HUES48 (cell line): ENCODE measurements around the gene FSTL4.

Experiments used
- H3K27ac ChIP-seq: one replicate; pipeline ENCODE4 v1.7.0; 2013; ENCODE audit warnings: low read depth, low read length, inconsistent platforms
- H3K27me3 ChIP-seq: 2 replicates; pipeline ENCODE4 v1.6.1; 2013; ENCODE audit warnings: mild to moderate bottlenecking, low read length; ENCODE audit not compliant: control insufficient read depth, insufficient read depth
- H3K36me3 ChIP-seq: 2 replicates; pipeline ENCODE4 v1.6.1; 2013; ENCODE audit warnings: low read length; ENCODE audit not compliant: control insufficient read depth, insufficient read depth
- H3K4me1 ChIP-seq: 2 replicates; pipeline ENCODE4 v1.6.1; 2013; ENCODE audit warnings: mild to moderate bottlenecking, low read length; ENCODE audit not compliant: control insufficient read depth, insufficient read depth
- H3K4me3 ChIP-seq: 2 replicates; pipeline ENCODE4 v1.5.1; 2013; ENCODE audit warnings: mild to moderate bottlenecking, low read depth, low read length
- H3K9ac ChIP-seq: 2 replicates; pipeline ENCODE4 v1.6.1; 2013; ENCODE audit warnings: mild to moderate bottlenecking, low read depth, low read length, moderate library complexity
- H3K9me3 ChIP-seq: 2 replicates; pipeline ENCODE4 v1.6.1; 2013; ENCODE audit warnings: low read length; ENCODE audit not compliant: control insufficient read depth, insufficient read depth

The FSTL4 gene

DNA sequence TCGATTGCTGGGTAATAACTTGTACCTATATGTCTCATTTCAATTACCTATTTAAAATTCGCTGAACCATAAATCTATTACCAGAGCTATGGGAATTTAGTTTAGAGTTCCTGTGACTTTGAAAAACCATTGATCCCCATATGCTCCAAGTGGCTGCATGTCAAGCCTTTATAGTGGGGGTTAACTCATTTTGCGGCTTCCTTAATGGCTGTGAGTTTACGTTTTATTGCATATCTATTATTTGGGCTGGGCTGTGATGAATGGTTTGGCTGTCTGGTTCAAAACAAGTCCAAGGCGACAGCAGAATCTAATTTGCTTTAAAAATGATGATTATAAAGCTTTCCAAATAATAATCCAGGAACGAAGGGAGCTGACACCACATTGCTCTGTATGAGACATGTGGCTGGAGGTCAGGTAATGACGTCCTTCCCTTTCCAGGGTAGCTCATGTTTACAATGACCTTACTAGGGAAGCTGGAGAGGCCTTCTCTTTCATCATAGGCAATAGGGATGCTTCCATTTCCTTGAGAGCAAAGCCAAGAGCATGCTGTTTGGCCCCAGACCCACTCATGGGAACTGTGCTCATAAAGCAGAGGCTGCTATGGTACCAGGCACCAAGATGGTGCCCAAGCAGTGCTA, 302.2 kb downstream of the FSTL4 start:
- no peak overlapping the region for H3K4me3 ChIP-seq
- H3K9ac ChIP-seq, result no peak overlapping the region
- no peaks in the 10 kb centered on the region for H3K27me3 ChIP-seq
- no peak overlapping the region for H3K27ac ChIP-seq
- no peaks in the 10 kb centered on the region for H3K36me3 ChIP-seq
- no peaks in the 10 kb centered on the region for H3K9me3 ChIP-seq
- no peaks in the 10 kb centered on the region for H3K4me1 ChIP-seq

- H3K9ac ChIP-seq, result no peak overlapping the region
- no peaks in the 10 kb centered on the region for H3K27me3 ChIP-seq
These were observed 303.1 kb downstream of the FSTL4 start for GRCh38 chr5:133309166-133309795.

GRCh38 chr5:133307275-133307674, 305.1 kb downstream of the FSTL4 start:
- Histone ChIP-seq H3K27ac (no peak overlapping the region), H3K27me3 (no peaks in the 10 kb centered on the region), H3K9me3 (no peaks in the 10 kb centered on the region), H3K4me1 (no peaks in the 10 kb centered on the region), H3K9ac (no peak overlapping the region), H3K36me3 (no peaks in the 10 kb centered on the region), H3K4me3 (no peak overlapping the region)

More at GRCh38 chr5:133309166-133309795, 303.1 kb downstream of the FSTL4 start:
- Histone ChIP-seq H3K36me3 (no peaks in the 10 kb centered on the region), H3K9me3 (no peaks in the 10 kb centered on the region), H3K4me1 (no peaks in the 10 kb centered on the region), H3K27ac (no peak overlapping the region), H3K4me3 (no peak overlapping the region)

GRCh38 chr5:133304707-133305216, 307.6 kb downstream of the FSTL4 start:
- Histone ChIP-seq H3K9me3 (no peaks in the 10 kb centered on the region), H3K4me3 (no peak overlapping the region), H3K4me1 (no peaks in the 10 kb centered on the region), H3K9ac (no peak overlapping the region), H3K36me3 (no peaks in the 10 kb centered on the region), H3K27me3 (no peaks in the 10 kb centered on the region), H3K27ac (no peak overlapping the region)

DNA sequence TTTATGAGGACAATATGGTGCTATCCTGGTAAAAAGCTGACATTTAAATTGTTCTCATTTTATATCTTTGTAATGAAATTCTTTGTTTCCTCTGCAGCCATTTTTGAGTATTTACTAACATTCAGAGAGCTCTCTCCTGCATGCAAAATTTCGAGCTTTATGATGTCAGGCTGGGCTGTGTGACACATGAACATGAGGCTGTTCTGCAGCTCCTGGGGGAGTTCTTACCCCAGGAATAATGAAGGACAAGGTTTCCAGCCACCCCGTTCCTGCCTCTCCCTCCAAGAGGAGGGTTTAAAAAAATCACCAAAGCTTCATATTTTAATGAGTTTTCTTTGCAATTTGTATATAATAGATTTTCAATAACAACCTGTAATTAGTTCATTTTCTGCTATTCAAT, 308.2 kb downstream of the FSTL4 start:
- Histone ChIP-seq H3K4me3 (no peak overlapping the region), H3K36me3 (no peaks in the 10 kb centered on the region), H3K27me3 (no peaks in the 10 kb centered on the region), H3K27ac (no peak overlapping the region), H3K9me3 (no peaks in the 10 kb centered on the region), H3K4me1 (no peaks in the 10 kb centered on the region), H3K9ac (no peak overlapping the region)

DNA sequence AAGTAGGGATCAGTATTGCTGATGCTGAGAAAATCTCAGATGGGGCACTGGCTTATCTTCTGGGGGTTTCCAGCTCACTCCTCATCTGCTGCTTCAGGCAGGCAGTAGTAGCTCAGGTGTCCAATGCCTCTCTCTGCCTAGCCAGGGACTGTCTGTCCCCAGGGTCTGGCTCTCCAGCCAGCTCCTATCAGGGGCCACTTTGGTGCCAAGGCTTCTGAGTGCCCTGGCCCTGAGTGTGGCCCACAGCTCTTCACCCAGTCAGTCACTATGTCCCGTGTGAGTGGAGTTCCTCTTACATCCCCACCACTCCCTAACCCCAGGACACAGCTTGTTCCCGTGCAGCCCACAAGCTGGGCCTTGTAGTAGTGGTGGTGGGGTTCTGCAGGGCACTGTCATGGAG, 309.0 kb downstream of the FSTL4 start:
- Histone ChIP-seq H3K9me3 (no peaks in the 10 kb centered on the region), H3K9ac (no peak overlapping the region), H3K27ac (no peak overlapping the region), H3K36me3 (no peaks in the 10 kb centered on the region), H3K27me3 (no peaks in the 10 kb centered on the region), H3K4me1 (no peaks in the 10 kb centered on the region), H3K4me3 (no peak overlapping the region)

GRCh38 chr5:133299728-133300127, 312.6 kb downstream of the FSTL4 start:
- H3K27me3 ChIP-seq, result no peaks in the 10 kb centered on the region
- H3K9ac ChIP-seq, result no peak overlapping the region
- H3K36me3 ChIP-seq, result no peaks in the 10 kb centered on the region
- H3K27ac ChIP-seq, result no peak overlapping the region
- no peaks in the 10 kb centered on the region for H3K4me1 ChIP-seq
- no peak overlapping the region for H3K4me3 ChIP-seq
- H3K9me3 ChIP-seq, result no peaks in the 10 kb centered on the region

- Histone ChIP-seq H3K36me3 (no peaks in the 10 kb centered on the region), H3K9ac (no peak overlapping the region), H3K27me3 (no peaks in the 10 kb centered on the region), H3K27ac (no peak overlapping the region), H3K4me3 (no peak overlapping the region), H3K9me3 (no peaks in the 10 kb centered on the region), H3K4me1 (no peaks in the 10 kb centered on the region)
These were observed 313.3 kb downstream of the FSTL4 start for GRCh38 chr5:133299021-133299420.

GRCh38 chr5:133298447-133298846, 313.9 kb downstream of the FSTL4 start:
- Histone ChIP-seq H3K36me3 (no peaks in the 10 kb centered on the region), H3K4me3 (no peak overlapping the region), H3K27me3 (no peaks in the 10 kb centered on the region), H3K9ac (no peak overlapping the region), H3K9me3 (no peaks in the 10 kb centered on the region), H3K27ac (no peak overlapping the region), H3K4me1 (no peaks in the 10 kb centered on the region)

GRCh38 chr5:133297293-133297692, 315.0 kb downstream of the FSTL4 start:
- Histone ChIP-seq H3K9me3 (no peaks in the 10 kb centered on the region), H3K4me3 (no peak overlapping the region), H3K27me3 (no peaks in the 10 kb centered on the region), H3K4me1 (no peaks in the 10 kb centered on the region), H3K36me3 (no peaks in the 10 kb centered on the region), H3K27ac (no peak overlapping the region), H3K9ac (no peak overlapping the region)

GRCh38 chr5:133296624-133297023, 315.7 kb downstream of the FSTL4 start:
- no peaks in the 10 kb centered on the region for H3K36me3 ChIP-seq
- no peaks in the 10 kb centered on the region for H3K9me3 ChIP-seq
- H3K9ac ChIP-seq, result no peak overlapping the region
- no peak overlapping the region for H3K27ac ChIP-seq
- H3K27me3 ChIP-seq, result no peaks in the 10 kb centered on the region
- H3K4me1 ChIP-seq, result no peaks in the 10 kb centered on the region
- no peak overlapping the region for H3K4me3 ChIP-seq
